Neural progenitor cell (in vitro differentiated cells): ENCODE results near the gene MYOM3. TPM values are rescaled to one million over a fixed set of nuclear protein-coding genes. Genes with fewer than 3 reads are reported as not detected.
A peak's percentile ranks its signal among the peaks of the same experiment; 100 is the strongest.
"Not testable (repeated sequence)": the region's sequence is repeated elsewhere in the genome, so short reads cannot be mapped to it uniquely, and the experiment has no call there.

Experiments used
- DNase-seq: peaks from one replicate; pipeline ENCODE4 v3.0.0-alpha.2; 2016; ENCODE audit warnings: low spot score
- H2AFZ ChIP-seq: fragments of 200-600 bp; sonication (generic); replicated peaks from 2 replicates; pipeline ENCODE4 v1.6.1; 2016; ENCODE audit warnings: antibody characterized with exemption
- H3F3A ChIP-seq: fragments of 200-600 bp; sonication (generic); 2 replicates; pipeline ENCODE4 v1.6.1; 2016; ENCODE audit warnings: antibody characterized with exemption, low read depth
- H3K27ac ChIP-seq: fragments of 200-600 bp; sonication (generic); 2 replicates; pipeline ENCODE4 v1.5.1; 2016; ENCODE audit warnings: mild to moderate bottlenecking
- H3K27me3 ChIP-seq: fragments of 200-600 bp; sonication (generic); 2 replicates; pipeline ENCODE4 v1.6.1; 2016; ENCODE audit warnings: mild to moderate bottlenecking, moderate library complexity
- H3K36me3 ChIP-seq: fragments of 200-600 bp; sonication (generic); 2 replicates; pipeline ENCODE4 v1.5.1; 2016
- H3K4me1 ChIP-seq: fragments of 200-600 bp; sonication (generic); 2 replicates; pipeline ENCODE4 v1.6.1; 2016; ENCODE audit warnings: mixed run types
- H3K4me2 ChIP-seq: fragments of 200-600 bp; sonication (generic); 2 replicates; pipeline ENCODE4 v1.6.1; 2016
- H3K4me3 ChIP-seq: fragments of 200-600 bp; sonication (generic); 2 replicates; pipeline ENCODE4 v1.5.1; 2016
- H3K79me2 ChIP-seq: fragments of 200-600 bp; sonication (generic); 2 replicates; pipeline ENCODE4 v1.6.1; 2016; ENCODE audit warnings: low read depth
- H3K9ac ChIP-seq: fragments of 200-600 bp; sonication (generic); 2 replicates; pipeline ENCODE4 v1.6.1; 2016
- H3K9me3 ChIP-seq: fragments of 200-600 bp; sonication (generic); 2 replicates; pipeline ENCODE4 v1.5.1; 2016; ENCODE audit warnings: low read depth
- H4K20me1 ChIP-seq: fragments of 200-600 bp; sonication (generic); 2 replicates; pipeline ENCODE4 v1.6.1; 2016; ENCODE audit warnings: low read depth
- H3K27ac Mint-ChIP-seq: 3 replicates; pipeline ENCODE4 v1.8.0; 2021; ENCODE audit warnings: mixed read lengths
- H3K27me3 Mint-ChIP-seq: 2 replicates; pipeline ENCODE4 v1.8.0; 2022; ENCODE audit warnings: low read depth, mild to moderate bottlenecking, inconsistent platforms, moderate library complexity, mixed read lengths; ENCODE audit not compliant: insufficient read depth
- H3K36me3 Mint-ChIP-seq: 3 replicates; pipeline ENCODE4 v1.8.0; 2021; ENCODE audit warnings: mixed read lengths
- H3K4me1 Mint-ChIP-seq: 3 replicates; pipeline ENCODE4 v1.8.0; 2021; ENCODE audit warnings: mixed read lengths
- H3K4me3 Mint-ChIP-seq: 3 replicates; pipeline ENCODE4 v1.8.0; 2021; ENCODE audit warnings: mild to moderate bottlenecking, moderate library complexity, mixed read lengths
- H3K9me3 Mint-ChIP-seq: 3 replicates; pipeline ENCODE4 v1.8.0; 2020; ENCODE audit warnings: mixed read lengths
- EZH2 ChIP-seq: fragments of 200-600 bp; sonication (generic); IDR thresholded peaks from 2 replicates; pipeline ENCODE4 v1.6.1; 2017; ENCODE audit warnings: antibody characterized with exemption, mild to moderate bottlenecking, moderate library complexity
- EZH2phosphoT487 ChIP-seq: fragments of 200-600 bp; sonication (generic); IDR thresholded peaks from 2 replicates; pipeline ENCODE4 v1.6.1; 2017; ENCODE audit warnings: antibody characterized with exemption
- total RNA-seq: library from RNA; depleted of rRNA; stranded (reverse); fragments of >200 nt; gene quantifications from 2 replicates; pipeline ENCODE4 v1.2.3, GENCODE V29; 2015; ENCODE audit warnings: low replicate concordance
- TF ChIP-seq, protein P1 (sequence below): fragments of 200-600 bp; sonication (generic); IDR thresholded peaks from 2 replicates; pipeline ENCODE4 v1.5.1; 2017; ENCODE audit warnings: antibody characterized with exemption, mild to moderate bottlenecking

The MYOM3 gene
- total RNA-seq, 1 donor from 2014 or later = not detected

- Histone ChIP-seq H2AFZ (no peak overlapping the region), H3K9me3 (no peaks in the 10 kb centered on the region), H3F3A (no peaks in the 10 kb centered on the region), H4K20me1 (no peaks in the 10 kb centered on the region), H3K79me2 (no peaks in the 10 kb centered on the region), H3K27me3 (no peaks in the 10 kb centered on the region), H3K4me2 (no peak overlapping the region), H3K4me3 (no peak overlapping the region), H3K4me1 (no peaks in the 10 kb centered on the region), H3K27ac (no peak overlapping the region), H3K9ac (no peak overlapping the region), H3K36me3 (no peaks in the 10 kb centered on the region)
- H3K9me3 Mint-ChIP-seq = peaks cover 5% of the 10 kb centered on the region
- no peaks in the 10 kb centered on the region for H3K36me3 Mint-ChIP-seq
- H3K4me1 Mint-ChIP-seq = peaks cover 3% of the 10 kb centered on the region
- no peak overlapping the region for H3K4me3 Mint-ChIP-seq
- H3K27me3 Mint-ChIP-seq = peaks cover 2% of the 10 kb centered on the region
- no peak for TF ChIP-seq EZH2
- no peak for TF ChIP-seq EZH2phosphoT487
- TF ChIP-seq, protein P1, sequence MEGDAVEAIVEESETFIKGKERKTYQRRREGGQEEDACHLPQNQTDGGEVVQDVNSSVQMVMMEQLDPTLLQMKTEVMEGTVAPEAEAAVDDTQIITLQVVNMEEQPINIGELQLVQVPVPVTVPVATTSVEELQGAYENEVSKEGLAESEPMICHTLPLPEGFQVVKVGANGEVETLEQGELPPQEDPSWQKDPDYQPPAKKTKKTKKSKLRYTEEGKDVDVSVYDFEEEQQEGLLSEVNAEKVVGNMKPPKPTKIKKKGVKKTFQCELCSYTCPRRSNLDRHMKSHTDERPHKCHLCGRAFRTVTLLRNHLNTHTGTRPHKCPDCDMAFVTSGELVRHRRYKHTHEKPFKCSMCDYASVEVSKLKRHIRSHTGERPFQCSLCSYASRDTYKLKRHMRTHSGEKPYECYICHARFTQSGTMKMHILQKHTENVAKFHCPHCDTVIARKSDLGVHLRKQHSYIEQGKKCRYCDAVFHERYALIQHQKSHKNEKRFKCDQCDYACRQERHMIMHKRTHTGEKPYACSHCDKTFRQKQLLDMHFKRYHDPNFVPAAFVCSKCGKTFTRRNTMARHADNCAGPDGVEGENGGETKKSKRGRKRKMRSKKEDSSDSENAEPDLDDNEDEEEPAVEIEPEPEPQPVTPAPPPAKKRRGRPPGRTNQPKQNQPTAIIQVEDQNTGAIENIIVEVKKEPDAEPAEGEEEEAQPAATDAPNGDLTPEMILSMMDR = no peak
- H3K27ac Mint-ChIP-seq = no peak overlapping the region
- DNase-seq = no peak
Measured at GRCh38 chr1:24036088-24036487, 75.8 kb downstream of the MYOM3 start.

- no peak overlapping the region for H3K27ac ChIP-seq
- no peaks in the 10 kb centered on the region for H3K4me1 ChIP-seq
- no peaks in the 10 kb centered on the region for H3K27me3 ChIP-seq
- H3K36me3 ChIP-seq = no peaks in the 10 kb centered on the region
- no peak for DNase-seq
- H3K4me3 ChIP-seq = no peak overlapping the region
- no peak overlapping the region for H3K9ac ChIP-seq
- Mint-ChIP-seq H3K9me3 (peaks cover 5% of the 10 kb centered on the region), H3K4me1 (peaks cover 5% of the 10 kb centered on the region), H3K27ac (no peak overlapping the region), H3K36me3 (no peaks in the 10 kb centered on the region), H3K27me3 (no peaks in the 10 kb centered on the region), H3K4me3 (no peak overlapping the region)
- no peaks in the 10 kb centered on the region for H4K20me1 ChIP-seq
- TF ChIP-seq EZH2phosphoT487 (no peak), EZH2 (no peak)
- TF ChIP-seq, protein P1 = no peak
- H3K79me2 ChIP-seq = no peaks in the 10 kb centered on the region
- H3K4me2 ChIP-seq = no peak overlapping the region
- no peaks in the 10 kb centered on the region for H3F3A ChIP-seq
- no peak overlapping the region for H2AFZ ChIP-seq
- no peaks in the 10 kb centered on the region for H3K9me3 ChIP-seq
Measured at GRCh38 chr1:24032981-24033380, 79.0 kb downstream of the MYOM3 start.

DNA sequence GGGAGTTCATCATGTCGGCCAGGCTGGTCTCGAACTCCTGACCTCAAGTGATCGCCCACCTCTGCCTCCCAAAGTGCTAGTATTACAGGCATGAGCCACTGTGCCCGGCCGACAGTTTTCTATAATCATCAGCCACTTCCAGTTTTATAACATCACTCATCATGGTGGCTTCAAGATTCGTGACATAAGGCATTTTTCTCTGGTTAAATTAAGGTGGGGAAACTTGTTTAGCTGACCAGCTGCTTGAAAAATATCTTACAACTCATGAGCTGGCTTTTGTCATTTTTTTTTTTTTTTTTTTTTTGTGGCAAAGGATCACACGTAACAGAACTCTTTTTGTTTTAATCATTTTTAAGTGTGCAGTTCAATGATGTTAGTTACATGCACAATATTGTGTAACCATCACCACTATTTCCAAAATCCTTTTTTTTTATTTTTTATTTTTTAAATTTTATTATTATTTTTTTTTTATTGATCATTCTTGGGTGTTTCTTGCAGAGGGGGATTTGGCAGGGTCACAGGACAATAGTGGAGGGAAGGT is 80.9 kb downstream of the MYOM3 start:
- not testable (repeated sequence) for H3K36me3 ChIP-seq, H3K9ac ChIP-seq, H4K20me1 ChIP-seq, H3K9me3 ChIP-seq, H3K36me3 Mint-ChIP-seq, H3K27me3 ChIP-seq, H3K4me3 ChIP-seq, H3K4me3 Mint-ChIP-seq, DNase-seq, H3K27me3 Mint-ChIP-seq, H3K79me2 ChIP-seq, H3K27ac Mint-ChIP-seq, H2AFZ ChIP-seq, H3K27ac ChIP-seq, H3F3A ChIP-seq, H3K4me1 ChIP-seq, H3K4me1 Mint-ChIP-seq, H3K9me3 Mint-ChIP-seq, H3K4me2 ChIP-seq

GRCh38 chr1:24027838-24028468 is 84.0 kb downstream of the MYOM3 start:
- no peak overlapping the region for H3K27ac Mint-ChIP-seq
- Histone ChIP-seq H3K27me3 (no peaks in the 10 kb centered on the region), H3K4me2 (no peak overlapping the region), H3F3A (no peaks in the 10 kb centered on the region), H3K36me3 (no peaks in the 10 kb centered on the region), H3K9me3 (no peaks in the 10 kb centered on the region), H3K4me3 (no peak overlapping the region), H2AFZ (peak overlapping the region; percentile 5), H3K27ac (no peak overlapping the region), H3K79me2 (no peaks in the 10 kb centered on the region), H3K4me1 (no peaks in the 10 kb centered on the region), H3K9ac (no peak overlapping the region), H4K20me1 (no peaks in the 10 kb centered on the region)
- H3K4me1 Mint-ChIP-seq = peaks cover 8% of the 10 kb centered on the region
- TF ChIP-seq EZH2 (no peak), EZH2phosphoT487 (no peak)
- TF ChIP-seq, protein P1 = peak; percentile 46
- no peak overlapping the region for H3K4me3 Mint-ChIP-seq
- no peak for DNase-seq
- H3K36me3 Mint-ChIP-seq = no peaks in the 10 kb centered on the region
- peaks cover 2% of the 10 kb centered on the region for H3K27me3 Mint-ChIP-seq
- peaks cover 4% of the 10 kb centered on the region for H3K9me3 Mint-ChIP-seq
